Motor neuron (in vitro differentiated cells): Measurements from ENCODE around the gene DNAJC8. TPM values are rescaled to one million over a fixed set of nuclear protein-coding genes. Genes with fewer than 3 reads are reported as not detected.

Source experiments
- ATAC-seq, 8 experiments: fragments of 200-7000 bp; cut with Tn5 transposase; replicated peaks in 6 of 8; 2 replicates each; pipeline ENCODE4 v1.8.0; 2021; ENCODE audit warnings: mild to moderate bottlenecking in 8 of 8, moderate library complexity in 8 of 8
- H3K27ac ChIP-seq, 2 donors: fragments of 250-450 bp; sonication (Bioruptor Pico); 2 replicates each; pipeline ENCODE4 v1.9.0; 2021; ENCODE audit warnings: antibody characterized with exemption in 2 of 2, mild to moderate bottlenecking in 2 of 2, moderate library complexity in 1 of 2
- H3K4me1 ChIP-seq, 2 donors: fragments of 250-450 bp; sonication (Bioruptor Pico); replicated peaks in 1 of 2; 2 replicates each; pipeline ENCODE4 v1.6.1; 2021; ENCODE audit warnings: antibody characterized with exemption in 2 of 2, mild to moderate bottlenecking in 2 of 2, moderate library complexity in 1 of 2
- H3K4me3 ChIP-seq, 5 donors: fragments of 250-450 bp; sonication (Bioruptor Pico); 2 replicates each; pipeline ENCODE4 v1.9.0; 2021; ENCODE audit warnings: antibody characterized with exemption in 5 of 5, mild to moderate bottlenecking in 5 of 5, moderate library complexity in 4 of 5
- WGBS, 10 experiments: fragments of 450-650 bp; shearing (Covaris generic); methylation state at CpG; one replicate each; pipeline ENCODE4 v1.0.0; 2022; 5-methylcytosine and 5-hydroxymethylcytosine counted together
- in situ Hi-C, 9 experiments: fragments of 400-800 bp; cut with MboI; loops; one replicate each; pipeline ENCODE4 v1.15.0; 2021; ENCODE audit warnings: low sequenced_read_pairs in 9 of 9, low pct_unique_long_range_greater_than_20kb in 2 of 9; ENCODE audit not compliant: unreplicated experiment in 9 of 9
- total RNA-seq, 8 experiments: library from RNA; unstranded; fragments of 300-600 nt; gene quantifications; 2 replicates each; pipeline versions ENCODE4 v1.2.3 to v1.2.4, GENCODE V29; 2022

Gene DNAJC8
- total RNA-seq, 8 experiments from 2014 or later: 98.2 to 153 (median 105) TPM

GRCh38 chr1:28172713-28173150, 60.1 kb downstream of the DNAJC8 start:
- no peak for ATAC-seq
- H3K4me3 ChIP-seq: no peak overlapping the region
- H3K4me1 ChIP-seq: peaks cover 0 to 8% of the 10 kb centered on the region in 2 donors
- in situ Hi-C loops: no loop called here
- H3K27ac ChIP-seq: no peak overlapping the region
- WGBS, 10 experiments: 70 to 98% (median 83%) methylated on average over 5 to 8 of the region's 8 CpGs; no CpG with 5 or more reads in 3 of the 10 experiments

- Histone ChIP-seq H3K4me3 (no peak overlapping the region), H3K27ac (no peak overlapping the region), H3K4me1 (peaks cover 0 to 8% of the 10 kb centered on the region in 2 donors)
- no peak for ATAC-seq
- 71 to 100% (median 93%) methylated on average over 1 to 7 of the region's 7 CpGs for WGBS, 10 experiments
- in situ Hi-C loops: no loop called here
Observed at GRCh38 chr1:28171246-28171645, 61.6 kb downstream of the DNAJC8 start.

GRCh38 chr1:28170001-28170596, 62.7 kb downstream of the DNAJC8 start:
- in situ Hi-C loops: no loop called here

GRCh38 chr1:28163496-28164161, 69.2 kb downstream of the DNAJC8 start:
- 0 to 89% (median 39%) methylated on average over 1 to 3 of the region's 4 CpGs; no CpG with 5 or more reads in 3 of the 10 experiments for WGBS, 10 experiments
- in situ Hi-C loops: no loop called here
- no peak overlapping the region for H3K27ac ChIP-seq
- peaks cover 0 to 6% of the 10 kb centered on the region in 2 donors for H3K4me1 ChIP-seq
- ATAC-seq: peak in 7 of 8 experiments; percentile 39 to 88 (median 59)
- H3K4me3 ChIP-seq: no peak overlapping the region

More at GRCh38 chr1:28170001-28170596, 62.7 kb downstream of the DNAJC8 start:
- no peak overlapping the region for H3K27ac ChIP-seq
- peaks cover 0 to 8% of the 10 kb centered on the region in 2 donors for H3K4me1 ChIP-seq
- no peak overlapping the region for H3K4me3 ChIP-seq
- WGBS, 10 experiments: 83 to 100% (median 94%) methylated on average over 1 to 2 of the region's 2 CpGs; no CpG with 5 or more reads in 3 of the 10 experiments
- ATAC-seq: no peak

GRCh38 chr1:28162151-28162550, 70.7 kb downstream of the DNAJC8 start:
- no peak for ATAC-seq
- H3K4me1 ChIP-seq: peaks cover 0 to 6% of the 10 kb centered on the region in 2 donors
- no peak overlapping the region for H3K27ac ChIP-seq
- H3K4me3 ChIP-seq: no peak overlapping the region
- in situ Hi-C loops: no loop called here
- 78 to 90% (median 83%) methylated on average over 1 to 7 of the region's 7 CpGs; no CpG with 5 or more reads in 3 of the 10 experiments for WGBS, 10 experiments

- no peak for ATAC-seq
- peaks cover 0 to 6% of the 10 kb centered on the region in 2 donors for H3K4me1 ChIP-seq
- WGBS, 10 experiments: 40 to 88% (median 72%) methylated on average over 1 to 3 of the region's 3 CpGs; no CpG with 5 or more reads in 2 of the 10 experiments
- H3K4me3 ChIP-seq: no peak overlapping the region
- no peak overlapping the region for H3K27ac ChIP-seq
- in situ Hi-C loops: no loop called here
Observed at GRCh38 chr1:28161751-28162150, 71.1 kb downstream of the DNAJC8 start.

GRCh38 chr1:28160782-28161266, 72.0 kb downstream of the DNAJC8 start:
- peaks cover 0 to 6% of the 10 kb centered on the region in 2 donors for H3K4me1 ChIP-seq
- peak in 2 of 8 experiments; percentile 75 to 76 for ATAC-seq
- H3K27ac ChIP-seq: no peak overlapping the region
- in situ Hi-C loops: no loop called here
- 80 to 100% (median 90%) methylated on average over 1 to 5 of the region's 5 CpGs; no CpG with 5 or more reads in 3 of the 10 experiments for WGBS, 10 experiments
- no peak overlapping the region for H3K4me3 ChIP-seq

- no peak overlapping the region for H3K27ac ChIP-seq
- no peak for ATAC-seq
- peaks cover 0 to 6% of the 10 kb centered on the region in 2 donors for H3K4me1 ChIP-seq
- 83 to 100% (median 92%) methylated on average over 1 to 7 of the region's 7 CpGs; no CpG with 5 or more reads in 1 of the 10 experiments for WGBS, 10 experiments
- no peak overlapping the region for H3K4me3 ChIP-seq
- in situ Hi-C loops: no loop called here
Observed at GRCh38 chr1:28159680-28160079, 73.1 kb downstream of the DNAJC8 start.

GRCh38 chr1:28159243-28159642, 73.6 kb downstream of the DNAJC8 start:
- no peak for ATAC-seq
- Histone ChIP-seq H3K4me3 (no peak overlapping the region), H3K4me1 (peaks cover 0 to 6% of the 10 kb centered on the region in 2 donors), H3K27ac (no peak overlapping the region)
- in situ Hi-C loops: no loop called here
- 57 to 100% (median 96%) methylated on average over 1 to 4 of the region's 4 CpGs; no CpG with 5 or more reads in 4 of the 10 experiments for WGBS, 10 experiments

- Histone ChIP-seq H3K27ac (no peak overlapping the region), H3K4me1 (no peaks in the 10 kb centered on the region), H3K4me3 (no peak overlapping the region)
- in situ Hi-C loops: no loop called here
- 58 to 100% (median 89%) methylated on average over 1 to 8 of the region's 8 CpGs; no CpG with 5 or more reads in 2 of the 10 experiments for WGBS, 10 experiments
- peak in 2 of 8 experiments; percentile 59 to 72 for ATAC-seq
Observed at GRCh38 chr1:28157894-28158293, 74.9 kb downstream of the DNAJC8 start.

GRCh38 chr1:28156821-28157220, 76.0 kb downstream of the DNAJC8 start:
- Histone ChIP-seq H3K4me3 (no peak overlapping the region), H3K27ac (no peak overlapping the region), H3K4me1 (no peaks in the 10 kb centered on the region)
- ATAC-seq: no peak
- in situ Hi-C loops: no loop called here
- 40 to 100% (median 76%) methylated on average over 1 to 2 of the region's 4 CpGs; no CpG with 5 or more reads in 6 of the 10 experiments for WGBS, 10 experiments

GRCh38 chr1:28155628-28156027, 77.2 kb downstream of the DNAJC8 start:
- no peak overlapping the region for H3K27ac ChIP-seq
- H3K4me1 ChIP-seq: no peaks in the 10 kb centered on the region
- in situ Hi-C loops: no loop called here
- WGBS, 10 experiments: 79 to 100% (median 83%) methylated on average over 2 to 3 of the region's 4 CpGs; no CpG with 5 or more reads in 5 of the 10 experiments
- no peak for ATAC-seq
- H3K4me3 ChIP-seq: no peak overlapping the region

GRCh38 chr1:28154078-28154594, 78.7 kb downstream of the DNAJC8 start:
- Histone ChIP-seq H3K4me3 (no peak overlapping the region), H3K27ac (no peak overlapping the region), H3K4me1 (no peaks in the 10 kb centered on the region)
- in situ Hi-C loops: no loop called here
- WGBS, 10 experiments: 33 to 100% (median 65%) methylated on average over 1 to 9 of the region's 9 CpGs; no CpG with 5 or more reads in 3 of the 10 experiments
- no peak for ATAC-seq
